GM23338 (cell line): Measurements from ENCODE around the gene EHF. TPM values are rescaled to one million over a fixed set of nuclear protein-coding genes. Genes with fewer than 3 reads are reported as not detected.

Experiments
- ATAC-seq: fragments of 200-7000 bp; cut with Tn5 transposase; 3 replicates; pipeline ENCODE4 v1.9.1; 2020
- DNase-seq: peaks from one replicate; pipeline ENCODE4 v3.0.0-alpha.2; 2015; ENCODE audit warnings: low spot score
- H2AFZ ChIP-seq: fragments of 200-600 bp; sonication (generic); 2 replicates; pipeline ENCODE4 v1.8.0; 2016; ENCODE audit warnings: antibody characterized with exemption, mild to moderate bottlenecking, moderate library complexity
- H3F3A ChIP-seq: fragments of 200-600 bp; sonication (generic); replicated peaks from 2 replicates; pipeline ENCODE4 v1.8.0; 2017; ENCODE audit warnings: antibody characterized with exemption, mixed run types, low read depth
- H3K27ac ChIP-seq: fragments of 200-600 bp; sonication (generic); 2 replicates; pipeline ENCODE4 v1.6.1; 2016; ENCODE audit warnings: low read depth
- H3K27me3 ChIP-seq: fragments of 200-600 bp; sonication (generic); 2 replicates; pipeline ENCODE4 v1.8.0; 2016; ENCODE audit warnings: mild to moderate bottlenecking, mixed run types, moderate library complexity; ENCODE audit not compliant: insufficient read depth
- H3K36me3 ChIP-seq: fragments of 200-600 bp; sonication (generic); 2 replicates; pipeline ENCODE4 v1.8.0; 2016; ENCODE audit warnings: mild to moderate bottlenecking; ENCODE audit not compliant: insufficient read depth
- H3K4me1 ChIP-seq: fragments of 200-600 bp; sonication (generic); 2 replicates; pipeline ENCODE4 v1.8.0; 2016; ENCODE audit warnings: mild to moderate bottlenecking, moderate library complexity; ENCODE audit not compliant: insufficient read depth
- H3K4me2 ChIP-seq: fragments of 200-600 bp; sonication (generic); 2 replicates; pipeline ENCODE4 v1.7.1; 2017; ENCODE audit warnings: mixed run types
- H3K4me3 ChIP-seq: fragments of 200-600 bp; sonication (generic); 2 replicates; pipeline ENCODE4 v1.6.1; 2016; ENCODE audit warnings: mixed run types
- H3K79me2 ChIP-seq: fragments of 200-600 bp; sonication (generic); replicated peaks from 2 replicates; pipeline ENCODE4 v1.8.0; 2017; ENCODE audit warnings: mild to moderate bottlenecking; ENCODE audit not compliant: insufficient read depth
- H3K9me2 ChIP-seq: fragments of 200-600 bp; sonication (generic); 2 replicates; pipeline ENCODE4 v1.8.0; 2017; ENCODE audit not compliant: insufficient read depth
- H4K20me1 ChIP-seq: fragments of 200-600 bp; sonication (generic); replicated peaks from 2 replicates; pipeline ENCODE4 v1.8.0; 2017; ENCODE audit warnings: mild to moderate bottlenecking; ENCODE audit not compliant: insufficient read depth
- H3K27ac Mint-ChIP-seq: 2 replicates; pipeline ENCODE4 v1.8.0; 2020; ENCODE audit warnings: inconsistent platforms, mild to moderate bottlenecking, moderate library complexity, mixed read lengths
- H3K27me3 Mint-ChIP-seq: 3 replicates; pipeline ENCODE4 v1.8.0; 2022; ENCODE audit warnings: low read depth, mild to moderate bottlenecking, moderate library complexity, mixed read lengths, inconsistent platforms; ENCODE audit not compliant: insufficient read depth, poor library complexity
- H3K36me3 Mint-ChIP-seq: 3 replicates; pipeline ENCODE4 v1.8.0; 2021; ENCODE audit warnings: low read depth, mild to moderate bottlenecking, inconsistent platforms, moderate library complexity, mixed read lengths
- H3K4me1 Mint-ChIP-seq: 3 replicates; pipeline ENCODE4 v1.8.0; 2020; ENCODE audit warnings: mild to moderate bottlenecking, inconsistent platforms, mixed read lengths
- H3K4me3 Mint-ChIP-seq: 3 replicates; pipeline ENCODE4 v1.8.0; 2021; ENCODE audit warnings: moderate library complexity, mild to moderate bottlenecking, inconsistent platforms, mixed read lengths
- H3K9me3 Mint-ChIP-seq: 3 replicates; pipeline ENCODE4 v1.8.0; 2020; ENCODE audit warnings: moderate library complexity, mild to moderate bottlenecking, inconsistent platforms, mixed read lengths
- CREB1 ChIP-seq: fragments of 250-450 bp; sonication (Bioruptor Pico); IDR thresholded peaks from 2 replicates; pipeline ENCODE4 v1.5.0; 2020; ENCODE audit warnings: low read depth, mild to moderate bottlenecking, moderate library complexity
- EZH2phosphoT487 ChIP-seq: fragments of 200-600 bp; sonication (generic); IDR thresholded peaks from one replicate; pipeline ENCODE4 v1.8.1; 2018; ENCODE audit warnings: antibody characterized with exemption; ENCODE audit not compliant: unreplicated experiment
- JUNB ChIP-seq: IDR thresholded peaks from one replicate; pipeline ENCODE4 v1.6.1; 2016; ENCODE audit warnings: antibody characterized with exemption; ENCODE audit not compliant: unreplicated experiment
- NANOG ChIP-seq: IDR thresholded peaks from 2 replicates; pipeline ENCODE4 v1.6.1; 2016; ENCODE audit warnings: antibody characterized with exemption, borderline replicate concordance
- POLR2AphosphoS5 ChIP-seq: IDR thresholded peaks from 2 replicates; pipeline ENCODE4 v1.6.1; 2016; ENCODE audit warnings: antibody characterized with exemption, low read depth
- STAT1 ChIP-seq: IDR thresholded peaks from one replicate; pipeline ENCODE4 v1.6.1; 2016; ENCODE audit warnings: antibody characterized with exemption; ENCODE audit not compliant: unreplicated experiment
- ZNF331 ChIP-seq: fragments of 250-450 bp; sonication (Bioruptor Pico); IDR thresholded peaks from 2 replicates; pipeline ENCODE4 v1.5.0; 2020; ENCODE audit warnings: low read depth, mild to moderate bottlenecking, moderate library complexity
- polyA plus RNA-seq: library from polyadenylated mRNA; unstranded; fragments of >200 nt; fragmentation: Nextera tagmentation; extraction: Ambion mirVana; gene quantifications from 2 replicates; pipeline ENCODE4 v1.2.1, GENCODE V29; 2016
- total RNA-seq: library from RNA; depleted of rRNA; stranded (reverse); fragments of >200 nt; shearing (Covaris generic); gene quantifications from 2 replicates; pipeline ENCODE4 v1.2.3, GENCODE V29; 2014
- TF ChIP-seq, protein P1 (sequence below), 2 experiments: fragments of 200-600 bp in 1 of 2; sonication (generic) in 1 of 2; conservative IDR thresholded peaks; 2 replicates each; pipeline versions ENCODE4 v1.5.1 to v1.6.1; 2016 to 2017; ENCODE audit warnings: antibody characterized with exemption in 2 of 2, low read depth in 2 of 2, mild to moderate bottlenecking in 2 of 2, moderate library complexity in 1 of 2
- TF ChIP-seq, protein P2 (sequence below): IDR thresholded peaks from one replicate; pipeline ENCODE4 v1.6.1; 2018; ENCODE audit warnings: antibody characterized with exemption; ENCODE audit not compliant: unreplicated experiment
- TF ChIP-seq, protein P3 (sequence below): fragments of 250-450 bp; sonication (Bioruptor Pico); IDR thresholded peaks from 2 replicates; pipeline ENCODE4 v1.5.0; 2020; ENCODE audit warnings: mild to moderate bottlenecking, moderate library complexity
- TF ChIP-seq, protein P4 (sequence below): IDR thresholded peaks from 2 replicates; pipeline ENCODE4 v1.6.1; 2016; ENCODE audit warnings: antibody characterized with exemption

The EHF gene
- total and polyA plus RNA-seq, 2 experiments from 2014 or later = not detected

GRCh38 chr11:34637303-34637702 is 16.4 kb downstream of the EHF start:
- Histone ChIP-seq H4K20me1 (no peaks in the 10 kb centered on the region), H3F3A (no peaks in the 10 kb centered on the region), H3K4me2 (no peak overlapping the region), H3K79me2 (no peaks in the 10 kb centered on the region), H2AFZ (peak overlapping the region; percentile 78), H3K9me2 (0 out of 2 replicates have a peak, but pooled peaks cover 3% of the 10 kb centered on the region), H3K4me1 (no peaks in the 10 kb centered on the region), H3K27ac (no peak overlapping the region), H3K27me3 (no peaks in the 10 kb centered on the region), H3K36me3 (no peaks in the 10 kb centered on the region), H3K4me3 (no peak overlapping the region)
- DNase-seq = no peak
- Mint-ChIP-seq H3K27ac (no peak overlapping the region), H3K4me1 (peaks cover 5% of the 10 kb centered on the region; the same call in 2 of the 3 replicates), H3K4me3 (no peak overlapping the region), H3K27me3 (peaks cover 2% of the 10 kb centered on the region), H3K36me3 (no peaks in the 10 kb centered on the region), H3K9me3 (no peaks in the 10 kb centered on the region)
- TF ChIP-seq, protein P1, sequence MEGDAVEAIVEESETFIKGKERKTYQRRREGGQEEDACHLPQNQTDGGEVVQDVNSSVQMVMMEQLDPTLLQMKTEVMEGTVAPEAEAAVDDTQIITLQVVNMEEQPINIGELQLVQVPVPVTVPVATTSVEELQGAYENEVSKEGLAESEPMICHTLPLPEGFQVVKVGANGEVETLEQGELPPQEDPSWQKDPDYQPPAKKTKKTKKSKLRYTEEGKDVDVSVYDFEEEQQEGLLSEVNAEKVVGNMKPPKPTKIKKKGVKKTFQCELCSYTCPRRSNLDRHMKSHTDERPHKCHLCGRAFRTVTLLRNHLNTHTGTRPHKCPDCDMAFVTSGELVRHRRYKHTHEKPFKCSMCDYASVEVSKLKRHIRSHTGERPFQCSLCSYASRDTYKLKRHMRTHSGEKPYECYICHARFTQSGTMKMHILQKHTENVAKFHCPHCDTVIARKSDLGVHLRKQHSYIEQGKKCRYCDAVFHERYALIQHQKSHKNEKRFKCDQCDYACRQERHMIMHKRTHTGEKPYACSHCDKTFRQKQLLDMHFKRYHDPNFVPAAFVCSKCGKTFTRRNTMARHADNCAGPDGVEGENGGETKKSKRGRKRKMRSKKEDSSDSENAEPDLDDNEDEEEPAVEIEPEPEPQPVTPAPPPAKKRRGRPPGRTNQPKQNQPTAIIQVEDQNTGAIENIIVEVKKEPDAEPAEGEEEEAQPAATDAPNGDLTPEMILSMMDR (conservative IDR thresholded peaks at IDR 0.05; ENCODE audit: low read depth in 2 of 2) = no peak
- no peak for TF ChIP-seq CREB1
- TF ChIP-seq, protein P2, sequence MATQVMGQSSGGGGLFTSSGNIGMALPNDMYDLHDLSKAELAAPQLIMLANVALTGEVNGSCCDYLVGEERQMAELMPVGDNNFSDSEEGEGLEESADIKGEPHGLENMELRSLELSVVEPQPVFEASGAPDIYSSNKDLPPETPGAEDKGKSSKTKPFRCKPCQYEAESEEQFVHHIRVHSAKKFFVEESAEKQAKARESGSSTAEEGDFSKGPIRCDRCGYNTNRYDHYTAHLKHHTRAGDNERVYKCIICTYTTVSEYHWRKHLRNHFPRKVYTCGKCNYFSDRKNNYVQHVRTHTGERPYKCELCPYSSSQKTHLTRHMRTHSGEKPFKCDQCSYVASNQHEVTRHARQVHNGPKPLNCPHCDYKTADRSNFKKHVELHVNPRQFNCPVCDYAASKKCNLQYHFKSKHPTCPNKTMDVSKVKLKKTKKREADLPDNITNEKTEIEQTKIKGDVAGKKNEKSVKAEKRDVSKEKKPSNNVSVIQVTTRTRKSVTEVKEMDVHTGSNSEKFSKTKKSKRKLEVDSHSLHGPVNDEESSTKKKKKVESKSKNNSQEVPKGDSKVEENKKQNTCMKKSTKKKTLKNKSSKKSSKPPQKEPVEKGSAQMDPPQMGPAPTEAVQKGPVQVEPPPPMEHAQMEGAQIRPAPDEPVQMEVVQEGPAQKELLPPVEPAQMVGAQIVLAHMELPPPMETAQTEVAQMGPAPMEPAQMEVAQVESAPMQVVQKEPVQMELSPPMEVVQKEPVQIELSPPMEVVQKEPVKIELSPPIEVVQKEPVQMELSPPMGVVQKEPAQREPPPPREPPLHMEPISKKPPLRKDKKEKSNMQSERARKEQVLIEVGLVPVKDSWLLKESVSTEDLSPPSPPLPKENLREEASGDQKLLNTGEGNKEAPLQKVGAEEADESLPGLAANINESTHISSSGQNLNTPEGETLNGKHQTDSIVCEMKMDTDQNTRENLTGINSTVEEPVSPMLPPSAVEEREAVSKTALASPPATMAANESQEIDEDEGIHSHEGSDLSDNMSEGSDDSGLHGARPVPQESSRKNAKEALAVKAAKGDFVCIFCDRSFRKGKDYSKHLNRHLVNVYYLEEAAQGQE = no peak
- no peak for TF ChIP-seq EZH2phosphoT487
- no peak for TF ChIP-seq NANOG
- TF ChIP-seq, protein P3, sequence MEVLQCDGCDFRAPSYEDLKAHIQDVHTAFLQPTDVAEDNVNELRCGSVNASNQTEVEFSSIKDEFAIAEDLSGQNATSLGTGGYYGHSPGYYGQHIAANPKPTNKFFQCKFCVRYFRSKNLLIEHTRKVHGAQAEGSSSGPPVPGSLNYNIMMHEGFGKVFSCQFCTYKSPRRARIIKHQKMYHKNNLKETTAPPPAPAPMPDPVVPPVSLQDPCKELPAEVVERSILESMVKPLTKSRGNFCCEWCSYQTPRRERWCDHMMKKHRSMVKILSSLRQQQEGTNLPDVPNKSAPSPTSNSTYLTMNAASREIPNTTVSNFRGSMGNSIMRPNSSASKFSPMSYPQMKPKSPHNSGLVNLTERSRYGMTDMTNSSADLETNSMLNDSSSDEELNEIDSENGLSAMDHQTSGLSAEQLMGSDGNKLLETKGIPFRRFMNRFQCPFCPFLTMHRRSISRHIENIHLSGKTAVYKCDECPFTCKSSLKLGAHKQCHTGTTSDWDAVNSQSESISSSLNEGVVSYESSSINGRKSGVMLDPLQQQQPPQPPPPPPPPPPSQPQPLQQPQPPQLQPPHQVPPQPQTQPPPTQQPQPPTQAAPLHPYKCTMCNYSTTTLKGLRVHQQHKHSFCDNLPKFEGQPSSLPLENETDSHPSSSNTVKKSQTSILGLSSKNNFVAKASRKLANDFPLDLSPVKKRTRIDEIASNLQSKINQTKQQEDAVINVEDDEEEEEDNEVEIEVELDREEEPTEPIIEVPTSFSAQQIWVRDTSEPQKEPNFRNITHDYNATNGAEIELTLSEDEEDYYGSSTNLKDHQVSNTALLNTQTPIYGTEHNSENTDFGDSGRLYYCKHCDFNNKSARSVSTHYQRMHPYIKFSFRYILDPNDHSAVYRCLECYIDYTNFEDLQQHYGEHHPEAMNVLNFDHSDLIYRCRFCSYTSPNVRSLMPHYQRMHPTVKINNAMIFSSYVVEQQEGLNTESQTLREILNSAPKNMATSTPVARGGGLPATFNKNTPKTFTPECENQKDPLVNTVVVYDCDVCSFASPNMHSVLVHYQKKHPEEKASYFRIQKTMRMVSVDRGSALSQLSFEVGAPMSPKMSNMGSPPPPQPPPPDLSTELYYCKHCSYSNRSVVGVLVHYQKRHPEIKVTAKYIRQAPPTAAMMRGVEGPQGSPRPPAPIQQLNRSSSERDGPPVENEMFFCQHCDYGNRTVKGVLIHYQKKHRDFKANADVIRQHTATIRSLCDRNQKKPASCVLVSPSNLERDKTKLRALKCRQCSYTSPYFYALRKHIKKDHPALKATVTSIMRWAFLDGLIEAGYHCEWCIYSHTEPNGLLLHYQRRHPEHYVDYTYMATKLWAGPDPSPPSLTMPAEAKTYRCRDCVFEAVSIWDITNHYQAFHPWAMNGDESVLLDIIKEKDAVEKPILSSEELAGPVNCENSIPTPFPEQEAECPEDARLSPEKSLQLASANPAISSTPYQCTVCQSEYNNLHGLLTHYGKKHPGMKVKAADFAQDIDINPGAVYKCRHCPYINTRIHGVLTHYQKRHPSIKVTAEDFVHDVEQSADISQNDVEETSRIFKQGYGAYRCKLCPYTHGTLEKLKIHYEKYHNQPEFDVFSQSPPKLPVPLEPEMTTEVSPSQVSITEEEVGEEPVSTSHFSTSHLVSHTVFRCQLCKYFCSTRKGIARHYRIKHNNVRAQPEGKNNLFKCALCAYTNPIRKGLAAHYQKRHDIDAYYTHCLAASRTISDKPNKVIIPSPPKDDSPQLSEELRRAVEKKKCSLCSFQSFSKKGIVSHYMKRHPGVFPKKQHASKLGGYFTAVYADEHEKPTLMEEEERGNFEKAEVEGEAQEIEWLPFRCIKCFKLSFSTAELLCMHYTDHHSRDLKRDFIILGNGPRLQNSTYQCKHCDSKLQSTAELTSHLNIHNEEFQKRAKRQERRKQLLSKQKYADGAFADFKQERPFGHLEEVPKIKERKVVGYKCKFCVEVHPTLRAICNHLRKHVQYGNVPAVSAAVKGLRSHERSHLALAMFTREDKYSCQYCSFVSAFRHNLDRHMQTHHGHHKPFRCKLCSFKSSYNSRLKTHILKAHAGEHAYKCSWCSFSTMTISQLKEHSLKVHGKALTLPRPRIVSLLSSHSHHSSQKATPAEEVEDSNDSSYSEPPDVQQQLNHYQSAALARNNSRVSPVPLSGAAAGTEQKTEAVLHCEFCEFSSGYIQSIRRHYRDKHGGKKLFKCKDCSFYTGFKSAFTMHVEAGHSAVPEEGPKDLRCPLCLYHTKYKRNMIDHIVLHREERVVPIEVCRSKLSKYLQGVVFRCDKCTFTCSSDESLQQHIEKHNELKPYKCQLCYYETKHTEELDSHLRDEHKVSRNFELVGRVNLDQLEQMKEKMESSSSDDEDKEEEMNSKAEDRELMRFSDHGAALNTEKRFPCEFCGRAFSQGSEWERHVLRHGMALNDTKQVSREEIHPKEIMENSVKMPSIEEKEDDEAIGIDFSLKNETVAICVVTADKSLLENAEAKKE (CRISPR knock-in tag) = no peak
- no peak for TF ChIP-seq STAT1
- TF ChIP-seq ZNF331 = no peak
- TF ChIP-seq POLR2AphosphoS5 = no peak
- no peak for TF ChIP-seq JUNB
- TF ChIP-seq, protein P4, sequence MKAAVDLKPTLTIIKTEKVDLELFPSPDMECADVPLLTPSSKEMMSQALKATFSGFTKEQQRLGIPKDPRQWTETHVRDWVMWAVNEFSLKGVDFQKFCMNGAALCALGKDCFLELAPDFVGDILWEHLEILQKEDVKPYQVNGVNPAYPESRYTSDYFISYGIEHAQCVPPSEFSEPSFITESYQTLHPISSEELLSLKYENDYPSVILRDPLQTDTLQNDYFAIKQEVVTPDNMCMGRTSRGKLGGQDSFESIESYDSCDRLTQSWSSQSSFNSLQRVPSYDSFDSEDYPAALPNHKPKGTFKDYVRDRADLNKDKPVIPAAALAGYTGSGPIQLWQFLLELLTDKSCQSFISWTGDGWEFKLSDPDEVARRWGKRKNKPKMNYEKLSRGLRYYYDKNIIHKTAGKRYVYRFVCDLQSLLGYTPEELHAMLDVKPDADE = no peak
- no peak for ATAC-seq
